K562 (cell line): ENCODE data around the gene COX19. TPM values are rescaled to one million over a fixed set of nuclear protein-coding genes. Genes with fewer than 3 reads are reported as not detected.

Experiments
- ATAC-seq: fragments of 200-7000 bp; cut with Tn5 transposase; 3 replicates; pipeline ENCODE4 v1.9.1; 2020; ENCODE audit warnings: moderate library complexity
- BruUV-seq: library from RNA; stranded (reverse); fragments of 400-500 nt; replicated peaks from 2 replicates; lab custom pipeline; 2021; lab: Mats Ljungman, UMichigan
- CTCF ChIA-PET: fragments of 300-600 bp; formaldehyde crosslinking; extraction: SDS; loops from one replicate; lab custom pipeline; 2021; ENCODE audit warnings: low intra/inter-chr PET ratio; lab: Yijun Ruan, JAX
- POLR2A ChIA-PET: fragments of 300-600, 350-650 bp; sonication (Branson Sonifier 250); formaldehyde crosslinking; extraction: SDS; loops from one replicate; lab custom pipeline; 2021; ENCODE audit warnings: antibody characterized with exemption, inconsistent platforms; lab: Yijun Ruan, JAX
- DNase-seq, 4 experiments: peaks; one replicate each; pipeline versions ENCODE4 v3.0.0 to v3.0.0-alpha.2; 2011 to 2018; ENCODE audit warnings: low spot score in 3 of 4, mixed read lengths in 3 of 4; ENCODE audit errors: extremely low read depth in 1 of 4
- FAIRE-seq: peaks from 2 replicates; lab custom pipeline; 2011; peaks lifted over from hg19 to GRCh38; lab: Jason Lieb, UNC
- H2AFZ ChIP-seq: 2 replicates; pipeline ENCODE4 v1.6.0; 2011; ENCODE audit warnings: low read depth, low read length, control low read depth, inconsistent platforms
- H3K27ac ChIP-seq: fragments of 200-600 bp; 3 replicates; pipeline ENCODE4 v1.8.0; 2011; ENCODE audit warnings: low read depth, mild to moderate bottlenecking, control low read depth, inconsistent platforms, low read length, moderate library complexity, mixed read lengths; ENCODE audit errors: extremely low read depth
- H3K27me3 ChIP-seq, 2 experiments: fragments of 300-600 bp in 1 of 2; 2 replicates in 1 of 2; 3 replicates in 1 of 2; pipeline versions ENCODE4 v1.6.0 to v1.8.0; 2011; ENCODE audit warnings: inconsistent platforms in 2 of 2, low read length in 2 of 2, mild to moderate bottlenecking in 1 of 2, mixed read lengths in 1 of 2, moderate library complexity in 1 of 2; ENCODE audit not compliant: control insufficient read depth in 2 of 2, insufficient read depth in 2 of 2
- H3K36me3 ChIP-seq: fragments of 300-600 bp; 3 replicates; pipeline ENCODE4 v1.8.0; 2011; ENCODE audit warnings: mild to moderate bottlenecking, low read length, inconsistent platforms; ENCODE audit not compliant: control insufficient read depth, insufficient read depth
- H3K4me1 ChIP-seq, 2 experiments: fragments of 200-600 bp in 1 of 2; replicated peaks in 1 of 2; 2 replicates in 1 of 2; 3 replicates in 1 of 2; pipeline versions ENCODE4 v1.5.1 to v1.8.0; 2011; ENCODE audit warnings: inconsistent platforms in 2 of 2, low read length in 2 of 2, mild to moderate bottlenecking in 1 of 2, mixed read lengths in 1 of 2, moderate library complexity in 1 of 2; ENCODE audit not compliant: control insufficient read depth in 2 of 2, insufficient read depth in 2 of 2
- H3K4me2 ChIP-seq: 2 replicates; pipeline ENCODE4 v1.6.1; 2011; ENCODE audit warnings: low read length, control low read depth, inconsistent platforms, mixed read lengths; ENCODE audit not compliant: insufficient read depth
- H3K4me3 ChIP-seq: fragments of 200-600 bp; sonication (generic), shearing (Covaris generic); 2 replicates; pipeline ENCODE4 v1.5.1; 2016; ENCODE audit warnings: control low read depth, inconsistent platforms
- H3K79me2 ChIP-seq: fragments of 200-600 bp; 3 replicates; pipeline ENCODE4 v1.8.0; 2011; ENCODE audit warnings: low read length, inconsistent platforms; ENCODE audit not compliant: control insufficient read depth, insufficient read depth
- H3K9ac ChIP-seq, 2 experiments: 2 replicates each; pipeline versions ENCODE4 v1.6.0 to v1.6.1; 2011; ENCODE audit warnings: low read depth in 2 of 2, low read length in 2 of 2, control low read depth in 1 of 2, inconsistent platforms in 1 of 2, mild to moderate bottlenecking in 1 of 2, mixed read lengths in 1 of 2; ENCODE audit not compliant: insufficient read depth in 1 of 2
- H3K9me1 ChIP-seq: one replicate; pipeline ENCODE4 v1.6.0; 2011; ENCODE audit warnings: inconsistent platforms, mild to moderate bottlenecking, low read length, moderate library complexity; ENCODE audit not compliant: control insufficient read depth, insufficient read depth
- H3K9me3 ChIP-seq: replicated peaks from 2 replicates; pipeline ENCODE4 v1.5.1; 2011; ENCODE audit warnings: low read depth, low read length, inconsistent platforms; ENCODE audit not compliant: control insufficient read depth, insufficient read depth
- H4K20me1 ChIP-seq: replicated peaks from 2 replicates; pipeline ENCODE4 v1.6.1; 2011; ENCODE audit warnings: low read length, inconsistent platforms, mixed read lengths; ENCODE audit not compliant: control insufficient read depth, insufficient read depth
- POLR2A ChIP-seq: fragments of 450-650 bp; conservative IDR thresholded peaks from 2 replicates; pipeline ENCODE4 v1.6.1; 2016
- POLR2AphosphoS2 ChIP-seq: IDR thresholded peaks from 2 replicates; pipeline ENCODE4 v1.6.1; 2012; ENCODE audit warnings: low read length, improper control_type of control experiment
- SUPT5H ChIP-seq: fragments of 450-650 bp; IDR thresholded peaks from 2 replicates; pipeline ENCODE4 v1.6.1; 2016
- WGBS: fragments of 100-300 bp; shearing (Covaris generic); methylation state at CpG from one replicate; pipeline ENCODE4 v1.1.6; 2016; ENCODE audit warnings: low coverage, mixed read lengths; ENCODE audit not compliant: insufficient coverage; ENCODE audit errors: missing lambda C conversion rate; 5-methylcytosine and 5-hydroxymethylcytosine counted together
- in situ Hi-C: fragments of 300-500 bp; cut with MboI; formaldehyde crosslinking; loops from 4 replicates; pipeline ENCODE4 v1.15.0; 2018; ENCODE audit warnings: inconsistent platforms, mixed read lengths
- intact Hi-C: fragments of 100-400 bp; cut with micrococcal nuclease; formaldehyde crosslinking; loops from 2 replicates; pipeline ENCODE4 v1.14.2; 2022
- polyA plus RNA-seq, 8 experiments: library from polyadenylated mRNA; depleted of rRNA in 4 of 8; stranded (reverse) in 5 of 8; unstranded in 3 of 8; fragments of >200 nt; fragmentation: Nextera tagmentation in 2 of 8; fragmentation: Illumina TruSeq in 1 of 8; extraction: Ambion mirVana in 2 of 8; extraction: Trizol in 1 of 8; gene quantifications; 2 replicates each; pipeline versions ENCODE4 v1.2.1 to v1.2.3, GENCODE V29; 2011 to 2014; ENCODE audit warnings: inconsistent platforms in 1 of 8, missing spikeins in 1 of 8
- total RNA-seq, 7 experiments: library from RNA; depleted of rRNA in 6 of 7; stranded (reverse); fragments of >200 nt in 6 of 7; fragmentation: Illumina TruSeq in 2 of 7; extraction: Trizol in 2 of 7; gene quantifications; 2 replicates each; pipeline versions ENCODE4 v1.2.1 to v1.2.3, GENCODE V29; 2011 to 2021; ENCODE audit warnings: low replicate concordance in 1 of 7
- TF ChIP-seq, protein P1 (sequence below): fragments of 250-450 bp; sonication (Bioruptor Pico); IDR thresholded peaks from 2 replicates; pipeline ENCODE4 v1.8.0; 2022; ENCODE audit warnings: moderate library complexity, mild to moderate bottlenecking, inconsistent platforms

COX19 gene
- total and polyA plus RNA-seq, 9 of the 15 experiments (the other 6 are each of a cell fraction or from before 2014, with no cell fraction given) = 5.2 to 10.5 (median 7.9) TPM

DNA sequence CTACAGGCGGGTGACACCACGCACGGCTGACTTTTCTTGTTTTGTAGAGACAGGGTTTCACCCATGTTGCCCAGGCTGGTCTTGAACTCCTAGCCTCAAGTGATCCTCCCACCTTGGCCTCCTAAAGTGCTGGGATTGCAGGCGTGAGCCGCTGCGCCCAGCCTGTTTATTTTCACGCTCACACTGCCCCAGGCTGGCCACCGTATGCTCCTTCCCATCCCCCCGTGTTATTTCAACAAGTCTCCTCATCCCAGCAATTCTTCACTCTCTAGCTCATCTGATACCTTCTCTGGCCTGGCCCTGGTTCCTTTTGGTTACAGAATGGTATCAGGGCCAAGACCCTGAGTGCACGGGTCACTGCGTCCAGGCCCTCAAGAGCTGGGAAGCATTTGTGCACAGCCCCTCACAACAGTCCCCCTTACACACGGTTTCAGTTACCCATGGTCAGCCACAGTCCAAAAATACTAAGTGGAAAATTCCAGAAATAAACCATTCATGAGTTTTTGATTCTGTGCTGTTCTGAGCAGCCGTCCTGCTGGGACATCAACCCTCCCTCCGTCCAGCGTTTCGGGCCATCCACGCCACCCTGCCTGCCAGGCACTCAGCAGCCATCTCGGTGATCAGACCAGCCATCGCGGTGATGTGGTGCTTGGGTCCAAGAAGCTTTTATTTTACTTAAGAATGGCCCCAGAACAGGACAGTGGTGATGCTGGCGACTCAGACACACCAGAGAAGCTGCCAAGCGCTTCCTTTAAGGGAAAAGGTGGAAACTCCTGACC is 8.9 kb downstream of the COX19 start:
- H4K20me1 ChIP-seq = peaks cover 4% of the 10 kb centered on the region; the same call in 1 of the 2 replicates

More for the DNA sequence above, 8.9 kb downstream of the COX19 start:
- Histone ChIP-seq H3K9me1 (no peaks in the 10 kb centered on the region), H3K9ac (no peak overlapping the region), H3K36me3 (peaks cover 45% of the 10 kb centered on the region; the same call in 2 of the 3 replicates), H3K4me1 (peaks cover 0 to 41% of the 10 kb centered on the region in 2 experiments; a peak in 3 of 5 replicates), H3K4me3 (no peak overlapping the region), H2AFZ (no peak overlapping the region), H3K9me3 (no peaks in the 10 kb centered on the region), H3K4me2 (no peak overlapping the region), H3K27ac (no peak overlapping the region), H3K79me2 (peaks cover 9% of the 10 kb centered on the region; the same call in 2 of the 3 replicates), H3K27me3 (peaks cover 3 to 12% of the 10 kb centered on the region in 2 experiments; a peak in 3 of 5 replicates)
- ATAC-seq = peak; percentile 20
- in situ Hi-C loops = loop anchor here (10.0 kb wide), 1 partner anchor 652 kb away; no protein-coding TSS in a partner anchor
- POLR2A ChIA-PET = interaction anchor here (0.7 to 4.0 kb wide), 7 partner anchors 8 to 209 kb away, joined by 3 to 17 read pairs (median 5); partner anchors contain the start of gene COX19
- TF ChIP-seq POLR2AphosphoS2 (peak; percentile 74), SUPT5H (peak; percentile 60; the same call in 1 of the 2 replicates), POLR2A (peak; percentile 46)
- TF ChIP-seq, protein P1, sequence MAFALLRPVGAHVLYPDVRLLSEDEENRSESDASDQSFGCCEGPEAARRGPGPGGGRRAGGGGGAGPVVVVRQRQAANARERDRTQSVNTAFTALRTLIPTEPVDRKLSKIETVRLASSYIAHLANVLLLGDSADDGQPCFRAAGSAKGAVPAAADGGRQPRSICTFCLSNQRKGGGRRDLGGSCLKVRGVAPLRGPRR = no peak
- BruUV-seq = no TSS peak
- no peak for DNase-seq
- intact Hi-C loops = loop anchor here (10.0 kb wide), 2 partner anchors 182 to 652 kb away; no protein-coding TSS in a partner anchor
- WGBS = 86% methylated on average over 22 of the region's 22 CpGs
- no peak for FAIRE-seq
- CTCF ChIA-PET = no interaction called here
